H1 (cell line): Measurements from ENCODE around the gene PMS1. TPM values are rescaled to one million over a fixed set of nuclear protein-coding genes. Genes with fewer than 3 reads are reported as not detected.

Experiments
- CTCF ChIA-PET: fragments of 300-600 bp; sonication (Branson Sonifier 250); formaldehyde crosslinking; loops from one replicate; lab custom pipeline; 2021; ENCODE audit not compliant: partially characterized antibody; lab: Charles Lee
- POLR2A ChIA-PET: fragments of 300-600 bp; sonication (Branson Sonifier 250); formaldehyde crosslinking; loops from one replicate; lab custom pipeline; 2021; ENCODE audit warnings: inconsistent platforms; ENCODE audit not compliant: partially characterized antibody; lab: Charles Lee
- DNase-seq, 2 experiments: peaks; one replicate each; pipeline versions ENCODE4 v3.0.0 to v3.0.0-alpha.2; 2010 to 2022; ENCODE audit warnings: low spot score in 2 of 2, low read depth in 1 of 2, mixed read lengths in 1 of 2
- FAIRE-seq: peaks from 2 replicates; lab custom pipeline; 2011; peaks lifted over from hg19 to GRCh38; lab: Jason Lieb, UNC
- H2AFZ ChIP-seq: 2 replicates; pipeline ENCODE4 v1.8.1; 2012; ENCODE audit warnings: low read length, inconsistent platforms
- H2AK5ac ChIP-seq: 2 replicates; pipeline ENCODE4 v1.6.1; 2013; ENCODE audit warnings: low read depth, low read length
- H2BK120ac ChIP-seq: replicated peaks from 2 replicates; pipeline ENCODE3; 2013; ENCODE audit warnings: low read depth, low read length, inconsistent platforms
- H2BK12ac ChIP-seq: 2 replicates; pipeline ENCODE4 v1.6.1; 2013; ENCODE audit warnings: low read depth, low read length
- H2BK15ac ChIP-seq: 2 replicates; pipeline ENCODE4 v1.6.1; 2013; ENCODE audit warnings: low read length
- H2BK20ac ChIP-seq: 2 replicates; pipeline ENCODE4 v1.6.1; 2013; ENCODE audit warnings: low read length
- H2BK5ac ChIP-seq: 2 replicates; pipeline ENCODE4 v1.6.1; 2013; ENCODE audit warnings: low read depth, low read length
- H3K14ac ChIP-seq: 2 replicates; pipeline ENCODE4 v1.6.1; 2013; ENCODE audit warnings: inconsistent platforms; ENCODE audit not compliant: insufficient read length
- H3K18ac ChIP-seq: 2 replicates; pipeline ENCODE4 v1.6.1; 2013; ENCODE audit warnings: low read length; ENCODE audit errors: extremely low read depth
- H3K23ac ChIP-seq: 2 replicates; pipeline ENCODE4 v1.6.1; 2013; ENCODE audit warnings: inconsistent platforms; ENCODE audit not compliant: insufficient read length
- H3K23me2 ChIP-seq: 2 replicates; pipeline ENCODE4 v1.6.1; 2013; ENCODE audit warnings: low read depth, low read length
- H3K27ac ChIP-seq: 2 replicates; pipeline ENCODE4 v1.6.1; 2011; ENCODE audit warnings: low read depth, low read length, inconsistent platforms
- H3K27me3 ChIP-seq, 4 experiments: replicated peaks in 1 of 4; 1 replicate in 1 of 4; 2 replicates in 3 of 4; pipeline versions ENCODE4 v1.6.1 to v1.8.1; 2011 to 2013; ENCODE audit warnings: low read length in 3 of 4, mild to moderate bottlenecking in 3 of 4, inconsistent platforms in 2 of 4, mixed read lengths in 2 of 4, moderate library complexity in 1 of 4; ENCODE audit not compliant: control insufficient read depth in 3 of 4, insufficient read depth in 3 of 4; ENCODE audit errors: extremely low read depth in 1 of 4
- H3K36me3 ChIP-seq, 4 experiments: 2 replicates each; pipeline versions ENCODE4 v1.6.1 to v1.8.1; 2011 to 2013; ENCODE audit warnings: mild to moderate bottlenecking in 4 of 4, low read length in 3 of 4, moderate library complexity in 2 of 4, control low read depth in 1 of 4, inconsistent platforms in 1 of 4; ENCODE audit not compliant: insufficient read depth in 4 of 4, control insufficient read depth in 2 of 4
- H3K4ac ChIP-seq: replicated peaks from 2 replicates; pipeline ENCODE3; 2013; ENCODE audit warnings: low read length, low read depth, mixed read lengths, inconsistent platforms; ENCODE audit not compliant: insufficient read length
- H3K4me1 ChIP-seq, 4 experiments: replicated peaks in 1 of 4; 1 replicate in 1 of 4; 2 replicates in 3 of 4; pipeline versions ENCODE4 v1.6.1 to v1.8.1; 2011 to 2013; ENCODE audit warnings: low read length in 3 of 4, inconsistent platforms in 2 of 4, mixed read lengths in 1 of 4; ENCODE audit not compliant: insufficient read depth in 4 of 4, control insufficient read depth in 3 of 4
- H3K4me2 ChIP-seq, 2 experiments: 2 replicates each; pipeline versions ENCODE4 v1.6.1 to v1.8.1; 2011 to 2013; ENCODE audit warnings: low read depth in 2 of 2, low read length in 2 of 2, control low read depth in 1 of 2, inconsistent platforms in 1 of 2, mild to moderate bottlenecking in 1 of 2; ENCODE audit not compliant: insufficient read depth in 1 of 2
- H3K4me3 ChIP-seq, 4 experiments: fragments of 200-600, 300-600 bp in 1 of 4; sonication (generic), shearing (Covaris generic), sonication (Bioruptor Twin) in 1 of 4; 2 replicates each; pipeline versions ENCODE4 v1.5.1 to v1.8.1; 2011 to 2016; ENCODE audit warnings: low read length in 4 of 4, low read depth in 3 of 4, control low read depth in 2 of 4, inconsistent platforms in 2 of 4, mild to moderate bottlenecking in 2 of 4, mixed read lengths in 1 of 4, moderate library complexity in 1 of 4; ENCODE audit not compliant: insufficient read depth in 2 of 4; ENCODE audit errors: extremely low read depth in 1 of 4
- H3K56ac ChIP-seq: replicated peaks from 2 replicates; pipeline ENCODE3; 2013; ENCODE audit warnings: low read depth, mild to moderate bottlenecking, mixed read lengths, low read length, inconsistent platforms; ENCODE audit not compliant: insufficient read length
- H3K79me1 ChIP-seq: 2 replicates; pipeline ENCODE4 v1.6.1; 2013; ENCODE audit warnings: low read depth, low read length, control low read depth
- H3K79me2 ChIP-seq, 2 experiments: 2 replicates each; pipeline versions ENCODE4 v1.6.1 to v1.8.1; 2012 to 2013; ENCODE audit warnings: low read length in 2 of 2, mild to moderate bottlenecking in 2 of 2, inconsistent platforms in 1 of 2; ENCODE audit not compliant: insufficient read depth in 2 of 2, control insufficient read depth in 1 of 2
- H3K9ac ChIP-seq, 4 experiments: replicated peaks in 1 of 4; 1 replicate in 1 of 4; 2 replicates in 3 of 4; pipeline versions ENCODE4 v1.6.1 to v1.8.1; 2011 to 2013; ENCODE audit warnings: low read depth in 3 of 4, low read length in 3 of 4, control low read depth in 2 of 4, mild to moderate bottlenecking in 2 of 4, moderate library complexity in 2 of 4, inconsistent platforms in 1 of 4; ENCODE audit errors: extremely low read depth in 1 of 4
- H3K9me3 ChIP-seq, 2 experiments: 2 replicates each; pipeline versions ENCODE4 v1.6.1 to v1.8.1; 2012 to 2013; ENCODE audit warnings: mild to moderate bottlenecking in 2 of 2, moderate library complexity in 2 of 2, control low read depth in 1 of 2, inconsistent platforms in 1 of 2, low read depth in 1 of 2, low read length in 1 of 2, mixed read lengths in 1 of 2; ENCODE audit not compliant: insufficient read depth in 2 of 2
- H4K20me1 ChIP-seq, 2 experiments: replicated peaks in 1 of 2; 2 replicates each; pipeline versions ENCODE3 to v1.8.1; 2011 to 2013; ENCODE audit warnings: inconsistent platforms in 2 of 2, low read length in 2 of 2, mild to moderate bottlenecking in 1 of 2; ENCODE audit not compliant: insufficient read depth in 2 of 2, control insufficient read depth in 1 of 2
- H4K5ac ChIP-seq: 2 replicates; pipeline ENCODE4 v1.6.1; 2013; ENCODE audit warnings: low read length, low read depth, mixed read lengths, inconsistent platforms; ENCODE audit not compliant: insufficient read length
- H4K8ac ChIP-seq: 2 replicates; pipeline ENCODE4 v1.8.0; 2013; ENCODE audit warnings: mild to moderate bottlenecking, moderate library complexity, low read length, inconsistent platforms; ENCODE audit not compliant: insufficient read depth; ENCODE audit errors: extremely low read depth
- H4K91ac ChIP-seq: replicated peaks from 2 replicates; pipeline ENCODE3; 2013; ENCODE audit warnings: low read length, mixed read lengths, inconsistent platforms; ENCODE audit not compliant: insufficient read length
- CBX8 ChIP-seq: fragments of 300-800, 300-1000 bp; sonication (generic); IDR thresholded peaks from 2 replicates; pipeline ENCODE4 v1.7.1; 2016; ENCODE audit warnings: low read depth, low read length, borderline replicate concordance
- CREB1 ChIP-seq: IDR thresholded peaks from 2 replicates; pipeline ENCODE4 v1.6.1; 2012; ENCODE audit warnings: inconsistent platforms
- GTF2F1 ChIP-seq: IDR thresholded peaks from 2 replicates; pipeline ENCODE4 v1.6.1; 2012; ENCODE audit warnings: low read depth, low read length, improper control_type of control experiment, borderline replicate concordance
- KDM5A ChIP-seq: fragments of 200-600 bp; IDR thresholded peaks from 2 replicates; pipeline ENCODE4 v1.7.1; 2012; ENCODE audit warnings: mild to moderate bottlenecking, low read length, inconsistent platforms, mixed read lengths
- POLR2A ChIP-seq, 2 experiments: IDR thresholded peaks; 1 replicate in 1 of 2; 2 replicates in 1 of 2; pipeline ENCODE4 v1.6.1; 2011; ENCODE audit warnings: low read depth in 2 of 2, low read length in 2 of 2, mild to moderate bottlenecking in 2 of 2; ENCODE audit errors: control extremely low read depth in 1 of 2
- POLR2AphosphoS5 ChIP-seq: IDR thresholded peaks from 2 replicates; pipeline ENCODE4 v1.6.1; 2011; ENCODE audit warnings: low read depth, low read length
- RBBP5 ChIP-seq: IDR thresholded peaks from 2 replicates; pipeline ENCODE4 v1.7.1; 2012; ENCODE audit warnings: low read depth, mild to moderate bottlenecking, inconsistent platforms, low read length, moderate library complexity, borderline replicate concordance
- SP2 ChIP-seq: IDR thresholded peaks from 2 replicates; pipeline ENCODE4 v1.6.1; 2012; ENCODE audit warnings: mild to moderate bottlenecking, low read length, inconsistent platforms
- SUZ12 ChIP-seq: fragments of 200-600 bp; sonication (generic); IDR thresholded peaks from 2 replicates; pipeline ENCODE4 v1.6.1; 2012; ENCODE audit warnings: mild to moderate bottlenecking, inconsistent platforms, low read length, moderate library complexity, mixed read lengths
- WGBS, 2 experiments: shearing (Covaris generic) in 1 of 2; methylation state at CpG; one replicate each; pipeline versions ENCODE4 v1.1.6 to v1.1.7; 2013 to 2015; ENCODE audit warnings: low lambda C conversion rate in 2 of 2, mixed read lengths in 2 of 2, inconsistent platforms in 1 of 2, low coverage in 1 of 2, missing lambda C conversion rate in 1 of 2; ENCODE audit not compliant: insufficient replicate concordance in 2 of 2, insufficient coverage in 1 of 2, insufficient read length in 1 of 2; ENCODE audit errors: extremely low coverage in 1 of 2, missing lambda C conversion rate in 1 of 2; 5-methylcytosine and 5-hydroxymethylcytosine counted together
- polyA plus RNA-seq, 7 experiments: library from polyadenylated mRNA; depleted of rRNA in 3 of 7; stranded (reverse) in 5 of 7; unstranded in 2 of 7; fragments of >200 nt in 5 of 7; fragments of 200-250 nt in 2 of 7; gene quantifications; 1 replicate in 5 of 7; 2 replicates in 1 of 7; 4 replicates in 1 of 7; pipeline versions ENCODE4 v1.2.1 to v1.2.3, GENCODE V29; 2011 to 2013; ENCODE audit warnings: missing spikeins in 2 of 7, mixed read lengths in 2 of 7
- total RNA-seq: library from RNA; stranded (reverse); fragmentation: NEBNext Ultra II Directional; extraction: Animal tissue kit (Norgen Biotek cat#: 25700); gene quantifications from 2 replicates; pipeline ENCODE4 v1.2.1, GENCODE V29; 2021
- TF ChIP-seq, protein P1 (sequence below): IDR thresholded peaks from 2 replicates; pipeline ENCODE4 v1.6.1; 2011; ENCODE audit warnings: low read length, improper control_type of control experiment

PMS1 gene
- total and polyA plus RNA-seq, 2 of the 8 experiments (the other 6 are each of a cell fraction or from before 2014, with no cell fraction given), result 13.1 to 59.7 TPM

- CTCF ChIA-PET, result interaction anchor here (1.4 kb wide), 1 partner anchor 10 kb away, joined by 4 read pairs; no protein-coding TSS in a partner anchor
Observed at GRCh38 chr2:189858291-189858690, 74.0 kb downstream of the PMS1 start.

More at GRCh38 chr2:189858291-189858690, 74.0 kb downstream of the PMS1 start:
- H3K23ac ChIP-seq, result no peak overlapping the region
- H2AFZ ChIP-seq, result no peak overlapping the region
- H3K23me2 ChIP-seq, result no peaks in the 10 kb centered on the region
- H3K18ac ChIP-seq, result no peak overlapping the region
- no peak overlapping the region for H3K56ac ChIP-seq
- 92% methylated on average over 1 of the region's 1 CpG; no CpG with 5 or more reads in 1 of the 2 experiments for WGBS, 2 experiments
- H3K79me2 ChIP-seq, result no peaks in the 10 kb centered on the region
- TF ChIP-seq, protein P1, sequence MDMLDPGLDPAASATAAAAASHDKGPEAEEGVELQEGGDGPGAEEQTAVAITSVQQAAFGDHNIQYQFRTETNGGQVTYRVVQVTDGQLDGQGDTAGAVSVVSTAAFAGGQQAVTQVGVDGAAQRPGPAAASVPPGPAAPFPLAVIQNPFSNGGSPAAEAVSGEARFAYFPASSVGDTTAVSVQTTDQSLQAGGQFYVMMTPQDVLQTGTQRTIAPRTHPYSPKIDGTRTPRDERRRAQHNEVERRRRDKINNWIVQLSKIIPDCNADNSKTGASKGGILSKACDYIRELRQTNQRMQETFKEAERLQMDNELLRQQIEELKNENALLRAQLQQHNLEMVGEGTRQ, result no peak
- no peak for TF ChIP-seq POLR2AphosphoS5
- no peak for TF ChIP-seq GTF2F1
- no peak for TF ChIP-seq RBBP5
- no peak for TF ChIP-seq POLR2A (IDR thresholded peaks at IDR 0.05; ENCODE audit: control extremely low read depth in 1 of 2, low read depth in 2 of 2, low read length in 2 of 2)
- TF ChIP-seq CBX8, result no peak
- no peak for TF ChIP-seq KDM5A
- no peak for TF ChIP-seq SP2
- TF ChIP-seq CREB1, result no peak
- TF ChIP-seq SUZ12, result no peak
- no peaks in the 10 kb centered on the region for H4K20me1 ChIP-seq
- no peak overlapping the region for H4K91ac ChIP-seq
- H3K4me1 ChIP-seq, result peaks cover 0 to 2% (median 0%) of the 10 kb centered on the region in 4 experiments; a peak in 1 of 7 replicates
- no peak overlapping the region for H2BK15ac ChIP-seq
- no peak overlapping the region for H2BK12ac ChIP-seq
- H3K27ac ChIP-seq, result no peak overlapping the region
- no peak overlapping the region for H2BK20ac ChIP-seq
- no peak overlapping the region for H3K4me2 ChIP-seq
- no peak overlapping the region for H3K4ac ChIP-seq
- no peaks in the 10 kb centered on the region for H3K27me3 ChIP-seq
- H2AK5ac ChIP-seq, result no peak overlapping the region
- no peak overlapping the region for H2BK5ac ChIP-seq
- H2BK120ac ChIP-seq, result no peak overlapping the region
- no peaks in the 10 kb centered on the region for H3K79me1 ChIP-seq
- no peak overlapping the region for H3K9ac ChIP-seq
- H3K9me3 ChIP-seq, result no peaks in the 10 kb centered on the region
- H4K5ac ChIP-seq, result no peak overlapping the region
- no peak overlapping the region for H3K4me3 ChIP-seq
- no peak overlapping the region for H3K14ac ChIP-seq
- peaks cover 0 to 16% (median 2%) of the 10 kb centered on the region in 4 experiments; a peak in 3 of 8 replicates for H3K36me3 ChIP-seq
- no peak for DNase-seq
- H4K8ac ChIP-seq, result no peak overlapping the region
- no peak for FAIRE-seq
- POLR2A ChIA-PET, result no interaction called here
